Measurements from ENCODE around the gene RHAG. TPM values are rescaled to one million over a fixed set of nuclear protein-coding genes. Genes with fewer than 3 reads are reported as not detected.
"Not testable (repeated sequence)": the region's sequence is repeated elsewhere in the genome, so short reads cannot be mapped to it uniquely, and the experiment has no call there.

RHAG gene
- total RNA-seq, 1 experiment from 2014 or later: 0.23 TPM

- intact Hi-C loops (cut with micrococcal nuclease; ENCODE audit: unreplicated experiment) (no loop called here), in situ Hi-C loops (cut with HindIII; ENCODE audit: low pct_unique_long_range_greater_than_20kb, low sequenced_read_pairs) (no loop called here)
- no TSS peak for BruUV-seq (replicated peaks)
- no peak overlapping the region for H3K4me3 ChIP-seq (ENCODE audit: low read depth in 2 of 2, low read length in 2 of 2)
- H3K27ac ChIP-seq (ENCODE audit: low read length): no peak overlapping the region
- H3K36me3 ChIP-seq (ENCODE audit: control insufficient read depth, insufficient read depth, low read length): no peaks in the 10 kb centered on the region
- H3K27me3 ChIP-seq (ENCODE audit: control insufficient read depth, insufficient read depth, low read length): no peaks in the 10 kb centered on the region
- H3K9me3 ChIP-seq (ENCODE audit: control insufficient read depth, insufficient read depth, low read depth, low read length): no peaks in the 10 kb centered on the region
- ATAC-seq: no peak
- TF ChIP-seq TCF7L2 (IDR thresholded peaks at IDR 0.05; ENCODE audit: low read depth, low read length): no peak
- TF ChIP-seq CTCF (IDR thresholded peaks at IDR 0.05): no peak
- no peak for TF ChIP-seq POLR2AphosphoS5 (IDR thresholded peaks at IDR 0.05; ENCODE audit: low read depth, low read length)
- no peak for TF ChIP-seq SIN3A (IDR thresholded peaks at IDR 0.05; ENCODE audit: borderline replicate concordance, insufficient read depth, low read depth, low read length)
- no peak for TF ChIP-seq REST (IDR thresholded peaks at IDR 0.05; ENCODE audit: insufficient read depth in 1 of 2, low read depth in 2 of 2, low read length in 1 of 2)
- POLR2A ChIA-PET: no interaction called here
- CTCF ChIA-PET: no interaction called here
- no peak for DNase-seq (ENCODE audit: low read depth, low spot score)
- no peaks in the 10 kb centered on the region for H3K4me1 ChIP-seq (ENCODE audit: control insufficient read depth, insufficient read depth, low read length)
Measured at GRCh38 chr6:49618257-49618656, 18.4 kb downstream of the RHAG start.

- ATAC-seq; POLR2A ChIA-PET; H3K36me3 ChIP-seq (ENCODE audit: control insufficient read depth, insufficient read depth, low read length); DNase-seq (ENCODE audit: low read depth, low spot score); H3K9me3 ChIP-seq (ENCODE audit: control insufficient read depth, insufficient read depth, low read depth, low read length); BruUV-seq (replicated peaks); in situ Hi-C loops (cut with HindIII; ENCODE audit: low pct_unique_long_range_greater_than_20kb, low sequenced_read_pairs); H3K27ac ChIP-seq (ENCODE audit: low read length); H3K4me1 ChIP-seq (ENCODE audit: control insufficient read depth, insufficient read depth, low read length); H3K27me3 ChIP-seq (ENCODE audit: control insufficient read depth, insufficient read depth, low read length); H3K4me3 ChIP-seq (ENCODE audit: low read depth in 2 of 2, low read length in 2 of 2); intact Hi-C loops (cut with micrococcal nuclease; ENCODE audit: unreplicated experiment): not testable (repeated sequence)
- CTCF ChIA-PET: interaction anchor here (0.7 kb wide), 1 partner anchor 9 kb away, joined by 6 read pairs; no protein-coding TSS in a partner anchor
Measured at GRCh38 chr6:49614144-49614543, 22.5 kb downstream of the RHAG start.

- H3K27ac ChIP-seq (ENCODE audit: low read length): no peak overlapping the region
- ATAC-seq (no peak), DNase-seq (ENCODE audit: low read depth, low spot score) (no peak)
- H3K9me3 ChIP-seq (ENCODE audit: control insufficient read depth, insufficient read depth, low read depth, low read length): no peaks in the 10 kb centered on the region
- H3K4me3 ChIP-seq (ENCODE audit: low read depth in 2 of 2, low read length in 2 of 2): no peak overlapping the region
- in situ Hi-C loops (cut with HindIII; ENCODE audit: low pct_unique_long_range_greater_than_20kb, low sequenced_read_pairs) (no loop called here), intact Hi-C loops (cut with micrococcal nuclease; ENCODE audit: unreplicated experiment) (no loop called here)
- no peak for TF ChIP-seq POLR2AphosphoS5 (IDR thresholded peaks at IDR 0.05; ENCODE audit: low read depth, low read length)
- no peak for TF ChIP-seq CTCF (IDR thresholded peaks at IDR 0.05)
- no peak for TF ChIP-seq REST (IDR thresholded peaks at IDR 0.05; ENCODE audit: insufficient read depth in 1 of 2, low read depth in 2 of 2, low read length in 1 of 2)
- no peak for TF ChIP-seq SIN3A (IDR thresholded peaks at IDR 0.05; ENCODE audit: borderline replicate concordance, insufficient read depth, low read depth, low read length)
- TF ChIP-seq TCF7L2 (IDR thresholded peaks at IDR 0.05; ENCODE audit: low read depth, low read length): no peak
- CTCF ChIA-PET: no interaction called here
- no peaks in the 10 kb centered on the region for H3K4me1 ChIP-seq (ENCODE audit: control insufficient read depth, insufficient read depth, low read length)
- H3K36me3 ChIP-seq (ENCODE audit: control insufficient read depth, insufficient read depth, low read length): no peaks in the 10 kb centered on the region
- no TSS peak for BruUV-seq (replicated peaks)
- POLR2A ChIA-PET: no interaction called here
- no peaks in the 10 kb centered on the region; the same call in 1 of the 2 replicates for H3K27me3 ChIP-seq (ENCODE audit: control insufficient read depth, insufficient read depth, low read length)
Measured at GRCh38 chr6:49609285-49609684, 27.4 kb downstream of the RHAG start.

- in situ Hi-C loops (cut with HindIII; ENCODE audit: low pct_unique_long_range_greater_than_20kb, low sequenced_read_pairs); H3K9me3 ChIP-seq (ENCODE audit: control insufficient read depth, insufficient read depth, low read depth, low read length); intact Hi-C loops (cut with micrococcal nuclease; ENCODE audit: unreplicated experiment); H3K27me3 ChIP-seq (ENCODE audit: control insufficient read depth, insufficient read depth, low read length); H3K4me1 ChIP-seq (ENCODE audit: control insufficient read depth, insufficient read depth, low read length); BruUV-seq (replicated peaks); ATAC-seq; POLR2A ChIA-PET; DNase-seq (ENCODE audit: low read depth, low spot score); H3K36me3 ChIP-seq (ENCODE audit: control insufficient read depth, insufficient read depth, low read length); H3K27ac ChIP-seq (ENCODE audit: low read length); H3K4me3 ChIP-seq (ENCODE audit: low read depth in 2 of 2, low read length in 2 of 2): not testable (repeated sequence)
- CTCF ChIA-PET: interaction anchor here (0.5 kb wide), 1 partner anchor 76 kb away, joined by 3 read pairs; no protein-coding TSS in a partner anchor
Measured at GRCh38 chr6:49608275-49608674, 28.4 kb downstream of the RHAG start.
